ENCODE measurements around the gene LEMD2. TPM values are rescaled to one million over a fixed set of nuclear protein-coding genes. Genes with fewer than 3 reads are reported as not detected.

The LEMD2 gene
- total RNA-seq, 1 donor from 2014 or later, result 78.0 TPM

- DNase-seq (ENCODE audit: low read depth), result no peak
- no peak for TF ChIP-seq CTCF (IDR thresholded peaks at IDR 0.05; ENCODE audit: insufficient read depth, low read length, poor library complexity, severe bottlenecking)
- Histone ChIP-seq H3K27me3 (ENCODE audit: control insufficient read depth, insufficient read depth, low read length) (no peaks in the 10 kb centered on the region), H3K36me3 (ENCODE audit: control insufficient read depth, insufficient read depth, low read length) (peaks cover 5% of the 10 kb centered on the region), H3K4me3 (ENCODE audit: low read depth, low read length) (no peak overlapping the region)
Measured at GRCh38 chr6:33777398-33778388, 11.2 kb downstream of the LEMD2 start.

GRCh38 chr6:33776764-33777163, 12.2 kb downstream of the LEMD2 start:
- Histone ChIP-seq H3K4me3 (ENCODE audit: low read depth, low read length) (no peak overlapping the region), H3K36me3 (ENCODE audit: control insufficient read depth, insufficient read depth, low read length) (peaks cover 5% of the 10 kb centered on the region)

GRCh38 chr6:33776186-33776585, 12.7 kb downstream of the LEMD2 start:
- no peak for DNase-seq (ENCODE audit: low read depth)
- H3K4me3 ChIP-seq (ENCODE audit: low read depth, low read length), result no peak overlapping the region
- H3K27me3 ChIP-seq (ENCODE audit: control insufficient read depth, insufficient read depth, low read length), result no peaks in the 10 kb centered on the region
- no peak for TF ChIP-seq CTCF (IDR thresholded peaks at IDR 0.05; ENCODE audit: insufficient read depth, low read length, poor library complexity, severe bottlenecking)
- peaks cover 5% of the 10 kb centered on the region for H3K36me3 ChIP-seq (ENCODE audit: control insufficient read depth, insufficient read depth, low read length)

More at GRCh38 chr6:33776764-33777163, 12.2 kb downstream of the LEMD2 start:
- TF ChIP-seq CTCF (IDR thresholded peaks at IDR 0.05; ENCODE audit: insufficient read depth, low read length, poor library complexity, severe bottlenecking), result no peak
- no peaks in the 10 kb centered on the region for H3K27me3 ChIP-seq (ENCODE audit: control insufficient read depth, insufficient read depth, low read length)
- no peak for DNase-seq (ENCODE audit: low read depth)

GRCh38 chr6:33774774-33775173, 14.2 kb downstream of the LEMD2 start:
- Histone ChIP-seq H3K36me3 (ENCODE audit: control insufficient read depth, insufficient read depth, low read length) (peaks cover 5% of the 10 kb centered on the region), H3K4me3 (ENCODE audit: low read depth, low read length) (no peak overlapping the region), H3K27me3 (ENCODE audit: control insufficient read depth, insufficient read depth, low read length) (no peaks in the 10 kb centered on the region)
- TF ChIP-seq CTCF (IDR thresholded peaks at IDR 0.05; ENCODE audit: insufficient read depth, low read length, poor library complexity, severe bottlenecking), result no peak
- DNase-seq (ENCODE audit: low read depth), result no peak

- Histone ChIP-seq H3K4me3 (ENCODE audit: low read depth, low read length) (no peak overlapping the region), H3K36me3 (ENCODE audit: control insufficient read depth, insufficient read depth, low read length) (peaks cover 4% of the 10 kb centered on the region), H3K27me3 (ENCODE audit: control insufficient read depth, insufficient read depth, low read length) (no peaks in the 10 kb centered on the region)
- TF ChIP-seq CTCF (IDR thresholded peaks at IDR 0.05; ENCODE audit: insufficient read depth, low read length, poor library complexity, severe bottlenecking), result no peak
- DNase-seq (ENCODE audit: low read depth), result no peak
Measured at GRCh38 chr6:33772902-33773472, 15.9 kb downstream of the LEMD2 start.
